ENCODE results near the gene ZNF774. TPM values are rescaled to one million over a fixed set of nuclear protein-coding genes. Genes with fewer than 3 reads are reported as not detected.
A peak's percentile ranks its signal among the peaks of the same experiment; 100 is the strongest.

ZNF774 gene
- total RNA-seq, 1 donor from 2014 or later: 0.21 TPM

DNA sequence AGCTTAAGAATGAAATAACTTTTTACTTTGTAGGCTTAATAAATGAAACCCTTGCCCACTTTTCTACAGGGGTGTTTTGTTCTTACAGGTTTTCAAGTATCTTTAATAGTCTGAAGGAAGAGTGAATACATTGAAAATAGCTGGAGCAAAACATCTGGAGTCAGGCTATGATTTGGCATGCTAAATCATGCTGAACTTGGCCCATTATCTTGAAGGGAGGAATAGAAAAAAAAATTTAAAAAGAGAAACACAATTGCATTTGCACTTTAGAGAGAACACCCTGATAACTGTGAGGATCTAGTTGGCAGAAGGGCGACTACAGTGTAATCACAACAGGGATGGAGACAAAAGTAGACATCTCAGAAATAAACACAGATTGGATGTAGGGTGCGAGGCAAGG lies 34.1 kb downstream of the ZNF774 start:
- peak overlapping the region; percentile 52 to 98 for H3K27ac ChIP-seq
- peaks cover 7 to 10% of the 10 kb centered on the region in 2 donors for H3K4me1 ChIP-seq
- H3K36me3 ChIP-seq: peaks cover 5 to 7% of the 10 kb centered on the region in 2 donors
- H3K27me3 ChIP-seq: no peaks in the 10 kb centered on the region
- intact Hi-C loops (cut with DNase I): loop anchor here (5.0 kb wide), 1 partner anchor 171 kb away; no protein-coding TSS in a partner anchor
- TF ChIP-seq, protein P1, sequence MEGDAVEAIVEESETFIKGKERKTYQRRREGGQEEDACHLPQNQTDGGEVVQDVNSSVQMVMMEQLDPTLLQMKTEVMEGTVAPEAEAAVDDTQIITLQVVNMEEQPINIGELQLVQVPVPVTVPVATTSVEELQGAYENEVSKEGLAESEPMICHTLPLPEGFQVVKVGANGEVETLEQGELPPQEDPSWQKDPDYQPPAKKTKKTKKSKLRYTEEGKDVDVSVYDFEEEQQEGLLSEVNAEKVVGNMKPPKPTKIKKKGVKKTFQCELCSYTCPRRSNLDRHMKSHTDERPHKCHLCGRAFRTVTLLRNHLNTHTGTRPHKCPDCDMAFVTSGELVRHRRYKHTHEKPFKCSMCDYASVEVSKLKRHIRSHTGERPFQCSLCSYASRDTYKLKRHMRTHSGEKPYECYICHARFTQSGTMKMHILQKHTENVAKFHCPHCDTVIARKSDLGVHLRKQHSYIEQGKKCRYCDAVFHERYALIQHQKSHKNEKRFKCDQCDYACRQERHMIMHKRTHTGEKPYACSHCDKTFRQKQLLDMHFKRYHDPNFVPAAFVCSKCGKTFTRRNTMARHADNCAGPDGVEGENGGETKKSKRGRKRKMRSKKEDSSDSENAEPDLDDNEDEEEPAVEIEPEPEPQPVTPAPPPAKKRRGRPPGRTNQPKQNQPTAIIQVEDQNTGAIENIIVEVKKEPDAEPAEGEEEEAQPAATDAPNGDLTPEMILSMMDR (IDR thresholded peaks at IDR 0.05): no peak
- H3K4me3 ChIP-seq: no peak overlapping the region
- no peaks in the 10 kb centered on the region for H3K9me3 ChIP-seq
- no peak for DNase-seq (ENCODE audit: low spot score in 2 of 2)

DNA sequence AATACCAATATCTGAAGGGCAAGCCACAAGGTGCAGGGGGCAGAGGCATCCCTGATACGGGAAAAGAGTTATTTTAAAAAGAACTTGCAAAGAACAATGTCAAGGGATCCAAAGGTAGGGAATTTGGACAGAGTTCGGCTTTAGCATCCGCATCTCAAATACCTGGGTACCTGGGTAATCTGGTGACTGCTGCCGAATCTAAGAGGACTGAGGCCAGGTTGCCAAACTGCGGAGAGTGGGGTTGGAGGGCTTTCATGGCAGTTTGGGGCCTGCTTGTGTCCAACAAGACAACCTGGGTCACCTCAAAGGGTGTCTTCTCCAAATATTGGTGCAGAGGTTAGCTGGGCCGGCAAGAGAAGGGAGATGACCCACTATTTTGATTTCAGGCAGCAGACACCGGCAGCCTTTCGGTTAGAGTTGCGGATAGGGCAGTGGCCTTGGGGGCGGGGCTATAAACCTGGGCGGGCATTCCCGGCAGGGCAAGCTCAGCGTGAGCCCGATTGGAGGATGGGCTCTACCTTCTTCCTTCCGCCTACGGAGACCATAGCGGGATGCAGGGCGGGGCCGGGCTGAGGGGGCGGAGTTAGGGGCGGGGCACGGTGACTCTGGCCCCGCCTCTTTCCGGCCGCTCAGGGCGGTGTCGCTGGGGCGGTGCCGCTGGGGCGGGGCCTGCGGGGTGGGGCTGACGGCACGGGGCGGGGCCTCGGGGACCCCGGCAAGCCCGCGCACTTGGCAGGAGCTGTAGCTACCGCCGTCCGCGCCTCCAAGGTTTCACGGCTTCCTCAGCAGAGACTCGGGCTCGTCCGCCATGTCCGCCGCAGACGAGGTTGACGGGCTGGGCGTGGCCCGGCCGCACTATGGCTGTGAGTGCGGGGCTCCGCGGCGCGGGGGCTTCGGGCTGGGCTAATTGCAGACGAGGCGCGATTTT lies 35.7 kb downstream of the ZNF774 start, which contains the start of gene IQGAP1:
Gene IQGAP1 (plus strand): TSS at position 709 of the 928 bp plus-strand sequence. CDS start 100 bp downstream, at position 809.
- intact Hi-C loops (cut with DNase I): loop anchor here (1.0 to 5.0 kb wide), 6 partner anchors 13 to 170 kb away; partner anchors contain the start of gene ZNF774
- peak; percentile 90 to 99 for DNase-seq (ENCODE audit: low spot score in 2 of 2)
- peaks cover 16 to 17% of the 10 kb centered on the region in 2 donors for H3K4me1 ChIP-seq
- H3K27ac ChIP-seq: peak within 1 kb of the TSS; percentile 98 to 100
- peaks cover 5 to 18% of the 10 kb centered on the region in 2 donors for H3K36me3 ChIP-seq
- peak within 1 kb of the TSS; percentile 90 to 99 for H3K4me3 ChIP-seq
- no peaks in the 10 kb centered on the region for H3K9me3 ChIP-seq
- no peaks in the 10 kb centered on the region for H3K27me3 ChIP-seq
- TF ChIP-seq, protein P1 (IDR thresholded peaks at IDR 0.05): no peak

DNA sequence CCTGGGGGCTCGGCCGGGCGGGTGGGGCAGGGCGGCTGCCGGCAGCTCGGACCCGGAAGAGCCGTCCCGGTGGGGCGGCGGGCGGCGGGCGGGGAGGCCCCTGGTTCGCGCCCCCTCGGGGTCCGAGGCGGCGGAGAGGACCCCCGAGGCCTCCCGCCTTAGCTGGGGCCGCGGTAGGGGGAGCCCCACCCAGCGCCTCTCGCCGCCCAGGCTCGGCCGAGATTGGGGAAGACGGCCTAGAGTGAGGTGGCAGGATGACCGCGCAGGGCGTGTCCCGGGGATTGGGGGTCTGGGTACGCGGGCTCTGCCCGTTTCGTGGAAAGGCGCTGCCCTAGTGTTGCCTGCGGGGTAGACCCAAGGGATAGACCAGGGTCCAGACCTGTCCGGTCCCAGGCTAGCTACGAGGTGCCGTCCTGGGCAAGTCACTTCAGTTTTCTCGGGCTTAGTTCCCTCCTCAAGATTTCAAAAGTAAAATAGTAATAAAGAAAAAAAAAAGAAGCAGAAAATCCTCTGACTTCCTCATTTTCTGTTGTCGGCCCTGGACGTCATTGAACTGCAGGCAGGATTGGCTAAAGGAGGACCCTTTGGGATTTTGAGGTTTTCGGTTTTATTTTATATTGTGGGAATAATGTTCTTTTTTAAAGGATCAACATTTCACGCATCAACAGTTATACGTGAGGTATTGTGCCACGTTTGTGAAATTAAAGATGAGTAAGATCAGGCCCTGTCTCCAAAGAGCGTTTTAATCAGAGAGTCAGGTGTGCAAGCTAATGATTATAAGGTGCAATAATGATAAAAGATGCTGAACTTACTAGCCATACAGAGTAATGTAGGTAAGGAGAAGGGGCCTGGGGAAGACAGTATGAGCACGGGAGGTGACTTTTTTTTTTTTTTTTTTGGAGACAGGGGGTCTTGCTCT lies 36.6 kb downstream of the ZNF774 start:
- DNase-seq (ENCODE audit: low spot score in 2 of 2): peak; percentile 43 to 85
- intact Hi-C loops (cut with DNase I): loop anchor here (1.0 to 5.0 kb wide), 6 partner anchors 12 to 169 kb away; partner anchors contain the start of gene ZNF774
- no peaks in the 10 kb centered on the region for H3K9me3 ChIP-seq
- H3K4me1 ChIP-seq: peaks cover 16 to 27% of the 10 kb centered on the region in 2 donors
- peak overlapping the region; percentile 90 to 99 for H3K4me3 ChIP-seq
- H3K27ac ChIP-seq: peak overlapping the region; percentile 98 to 100
- TF ChIP-seq, protein P1 (IDR thresholded peaks at IDR 0.05): no peak
- H3K36me3 ChIP-seq: peaks cover 5 to 19% of the 10 kb centered on the region in 2 donors
- H3K27me3 ChIP-seq: no peaks in the 10 kb centered on the region

DNA sequence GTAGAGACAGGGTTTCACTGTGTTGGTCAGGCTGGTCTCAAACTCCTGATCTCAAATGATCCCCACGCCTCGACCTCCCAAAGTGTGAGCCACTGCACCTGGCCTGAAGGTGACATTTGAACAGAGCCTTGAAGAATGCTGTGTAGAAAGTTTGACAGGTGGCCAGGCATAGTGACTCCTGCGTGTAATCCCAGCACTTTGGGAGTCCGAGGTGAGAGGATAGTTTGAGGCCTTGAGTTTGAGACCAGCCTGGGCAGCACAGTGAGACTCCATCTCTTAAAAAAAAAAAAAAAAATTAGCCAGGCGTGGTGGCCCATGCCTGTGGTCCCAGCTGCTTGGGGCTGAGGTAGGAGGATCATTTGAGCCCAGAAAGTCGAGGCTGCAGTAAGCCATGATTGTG lies 37.4 kb downstream of the ZNF774 start:
- peaks cover 5 to 19% of the 10 kb centered on the region in 2 donors for H3K36me3 ChIP-seq
- no peaks in the 10 kb centered on the region for H3K27me3 ChIP-seq
- peak overlapping the region; percentile 90 to 99 for H3K4me3 ChIP-seq
- no peaks in the 10 kb centered on the region for H3K9me3 ChIP-seq
- H3K27ac ChIP-seq: peak overlapping the region; percentile 98 to 100
- no peak for DNase-seq (ENCODE audit: low spot score in 2 of 2)
- intact Hi-C loops (cut with DNase I): loop anchor here (2.0 to 5.0 kb wide), 3 partner anchors 27 to 168 kb away; no protein-coding TSS in a partner anchor
- TF ChIP-seq, protein P1 (IDR thresholded peaks at IDR 0.05): no peak
- peaks cover 16 to 31% of the 10 kb centered on the region in 2 donors for H3K4me1 ChIP-seq

DNA sequence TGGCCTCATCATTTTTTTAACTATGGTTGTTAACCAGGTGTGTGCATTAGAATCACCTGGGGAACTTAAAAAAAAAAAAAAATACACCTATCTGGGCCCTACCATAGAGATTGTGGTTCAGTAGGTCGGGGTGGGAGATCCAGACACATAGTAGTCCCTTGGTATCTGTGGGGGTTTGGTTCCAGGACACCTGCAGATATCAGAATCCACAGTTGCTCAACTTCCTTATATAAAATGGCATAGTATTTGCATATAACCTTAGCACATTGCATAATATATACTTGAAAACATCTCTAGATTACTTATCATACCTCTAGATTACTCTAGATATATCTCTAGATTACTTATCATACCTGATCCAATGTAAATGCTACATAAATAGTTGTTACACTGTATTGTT lies 41.0 kb downstream of the ZNF774 start:
- intact Hi-C loops (cut with DNase I): loop anchor here (5.0 kb wide), 1 partner anchor 34 kb away; no protein-coding TSS in a partner anchor
- Histone ChIP-seq H3K27ac (peak overlapping the region in 1 of 2 donors; percentile 41), H3K27me3 (no peaks in the 10 kb centered on the region), H3K4me1 (peaks cover 20 to 55% of the 10 kb centered on the region in 2 donors), H3K9me3 (no peaks in the 10 kb centered on the region), H3K4me3 (no peak overlapping the region), H3K36me3 (peaks cover 5 to 19% of the 10 kb centered on the region in 2 donors)
- TF ChIP-seq, protein P1 (IDR thresholded peaks at IDR 0.05): no peak
- no peak for DNase-seq (ENCODE audit: low spot score in 2 of 2)
